Subcutaneous adipose tissue (tissue), 4 donors: Measurements from ENCODE around the gene ARL4A. TPM values are rescaled to one million over a fixed set of nuclear protein-coding genes. Genes with fewer than 3 reads are reported as not detected.

ENCODE experiments used
- small RNA-seq: library from RNA; depleted of rRNA; stranded (forward); fragments of <200 nt; gene quantifications from one replicate; pipeline ENCODE3, GENCODE V24; 2016
- total RNA-seq, 4 donors: library from RNA; depleted of rRNA; stranded (reverse); fragments of >200 nt; gene quantifications; one replicate each; pipeline ENCODE4 v1.1.0, GENCODE V29; 2016
- TF ChIP-seq, protein P1 (sequence below): fragments of 450-650 bp; IDR thresholded peaks from one replicate; pipeline ENCODE4 v1.5.1; 2016; ENCODE audit warnings: low read depth, mild to moderate bottlenecking, control low read depth, antibody characterized with exemption, moderate library complexity

Gene ARL4A
- total RNA-seq, 4 donors from 2014 or later: 38.8 to 47.1 (median 43.4) TPM

DNA sequence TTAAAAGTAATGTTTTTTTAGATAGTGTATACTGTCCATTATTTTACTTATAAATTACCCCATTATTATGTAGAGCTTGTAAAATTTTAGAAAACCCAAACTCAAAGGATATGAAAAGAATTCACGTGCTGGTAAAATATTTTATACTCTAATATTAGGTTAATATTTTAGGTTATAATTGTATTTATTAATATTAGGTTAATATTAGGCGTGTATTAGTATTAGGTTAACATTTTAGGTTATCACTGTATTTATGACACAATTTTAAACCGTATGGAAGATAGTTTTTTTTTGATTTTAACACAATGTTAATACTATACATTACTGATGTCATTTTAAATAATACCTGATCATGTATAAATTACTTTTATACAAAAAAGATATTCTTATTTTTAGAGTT lies 48.5 kb downstream of the ARL4A start:
- TF ChIP-seq, protein P1, sequence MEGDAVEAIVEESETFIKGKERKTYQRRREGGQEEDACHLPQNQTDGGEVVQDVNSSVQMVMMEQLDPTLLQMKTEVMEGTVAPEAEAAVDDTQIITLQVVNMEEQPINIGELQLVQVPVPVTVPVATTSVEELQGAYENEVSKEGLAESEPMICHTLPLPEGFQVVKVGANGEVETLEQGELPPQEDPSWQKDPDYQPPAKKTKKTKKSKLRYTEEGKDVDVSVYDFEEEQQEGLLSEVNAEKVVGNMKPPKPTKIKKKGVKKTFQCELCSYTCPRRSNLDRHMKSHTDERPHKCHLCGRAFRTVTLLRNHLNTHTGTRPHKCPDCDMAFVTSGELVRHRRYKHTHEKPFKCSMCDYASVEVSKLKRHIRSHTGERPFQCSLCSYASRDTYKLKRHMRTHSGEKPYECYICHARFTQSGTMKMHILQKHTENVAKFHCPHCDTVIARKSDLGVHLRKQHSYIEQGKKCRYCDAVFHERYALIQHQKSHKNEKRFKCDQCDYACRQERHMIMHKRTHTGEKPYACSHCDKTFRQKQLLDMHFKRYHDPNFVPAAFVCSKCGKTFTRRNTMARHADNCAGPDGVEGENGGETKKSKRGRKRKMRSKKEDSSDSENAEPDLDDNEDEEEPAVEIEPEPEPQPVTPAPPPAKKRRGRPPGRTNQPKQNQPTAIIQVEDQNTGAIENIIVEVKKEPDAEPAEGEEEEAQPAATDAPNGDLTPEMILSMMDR: no peak

DNA sequence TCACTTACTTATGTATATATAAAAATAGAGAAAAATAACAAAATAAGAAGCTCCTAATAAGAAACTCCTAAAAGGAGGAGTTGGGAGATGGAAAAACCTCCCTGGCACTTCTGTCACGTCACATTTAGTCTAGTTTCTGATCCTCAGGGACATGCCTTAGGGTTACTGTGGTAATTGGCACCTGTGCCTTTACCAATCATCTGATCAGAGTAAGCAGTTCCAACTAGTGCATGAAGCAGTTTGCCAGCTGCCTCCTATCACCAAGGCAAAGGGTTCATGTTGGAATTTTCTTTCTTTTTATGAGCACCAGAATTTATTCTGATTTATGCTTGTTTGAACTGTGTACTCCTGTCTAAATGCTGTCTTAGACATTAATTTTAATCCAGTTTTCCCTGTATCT lies 49.9 kb downstream of the ARL4A start:
- TF ChIP-seq, protein P1: no peak

DNA sequence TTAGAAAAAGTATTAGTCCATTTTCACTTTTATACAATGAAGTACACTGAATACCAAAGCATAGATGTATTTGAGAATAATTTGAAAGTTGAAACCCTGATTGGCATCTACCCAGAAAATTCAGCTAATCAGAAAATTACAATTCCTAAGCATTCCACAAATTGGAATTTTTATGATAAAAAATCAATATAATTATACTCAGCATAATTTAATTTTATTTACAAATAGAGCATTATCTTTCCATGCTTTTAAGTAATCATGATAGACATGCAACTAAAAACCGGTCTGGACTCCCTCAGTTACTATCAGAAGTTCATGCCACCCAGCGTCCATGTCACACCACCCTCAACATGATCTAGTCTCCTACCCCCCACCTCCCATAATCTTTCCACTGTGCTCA lies 50.4 kb downstream of the ARL4A start:
- TF ChIP-seq, protein P1: no peak

DNA sequence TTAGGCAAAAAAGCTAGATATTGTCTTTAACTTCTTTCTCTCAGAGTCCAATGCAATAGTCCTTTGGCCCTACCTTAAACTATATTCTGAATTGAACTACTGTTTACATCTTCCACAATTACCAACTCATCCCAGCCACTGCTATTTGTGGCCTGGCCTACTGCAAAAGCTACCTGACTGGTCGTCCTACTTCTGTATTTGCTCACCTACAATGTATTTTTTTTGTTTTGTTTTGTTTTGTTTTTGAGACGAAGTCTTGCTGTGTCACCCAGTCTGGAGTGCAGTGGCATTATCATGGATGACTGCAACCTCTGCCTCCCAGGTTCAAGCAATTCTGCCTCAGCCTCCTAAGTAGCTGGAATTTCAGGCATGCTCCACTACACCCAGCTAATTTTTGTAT lies 51.2 kb downstream of the ARL4A start:
- TF ChIP-seq, protein P1: no peak

Small RNA genes lying within 50 kb of the gene (small RNA-seq; reads per million reads assigned to genes)
- gene RF00264: not detected

Other genes with a start within 250 kb of the ARL4A start
- 10 to 100 TPM in 1 of 4 donors, 1 to 10 TPM in 2, under 1 TPM in 1; 0.94 to 11.9 (median 3.2) TPM for gene SCIN, start 116.9 kb upstream of the ARL4A start, total RNA-seq